IPS-NIHi11 (cell line): ENCODE data around the gene SDR42E1.

Experiments
- DNase-seq: peaks from one replicate; pipeline ENCODE4 v3.0.0; 2012; ENCODE audit warnings: mixed read lengths, low spot score

Gene SDR42E1

GRCh38 chr16:82011199-82011641 is at the start of gene SDR42E1:
TSS of gene SDR42E1 (minus strand) at chr16:82011470. CDS start at chr16:82000858, 10,612 bp downstream.
- no peak for DNase-seq

- DNase-seq, result no peak
These were observed 48.7 kb upstream of the SDR42E1 start for GRCh38 chr16:82059983-82060421.

- no peak for DNase-seq
These were observed 48.1 kb upstream of the SDR42E1 start for GRCh38 chr16:82059161-82059982.

- DNase-seq, result no peak
These were observed 45.3 kb upstream of the SDR42E1 start for GRCh38 chr16:82056550-82056896.

- DNase-seq, result no peak
These were observed 44.7 kb upstream of the SDR42E1 start for GRCh38 chr16:82055728-82056549.

GRCh38 chr16:82055117-82055516 is 43.8 kb upstream of the SDR42E1 start:
- no peak for DNase-seq

- DNase-seq, result no peak
These were observed 40.4 kb upstream of the SDR42E1 start for GRCh38 chr16:82051656-82052055.

- DNase-seq, result no peak
These were observed 39.7 kb upstream of the SDR42E1 start for GRCh38 chr16:82050909-82051357.

GRCh38 chr16:82050506-82050905 is 39.2 kb upstream of the SDR42E1 start:
- no peak for DNase-seq

GRCh38 chr16:82049484-82049883 is 38.2 kb upstream of the SDR42E1 start:
- DNase-seq, result no peak

GRCh38 chr16:82047787-82048186 is 36.5 kb upstream of the SDR42E1 start:
- DNase-seq, result no peak

- DNase-seq, result no peak
These were observed 36.1 kb upstream of the SDR42E1 start for GRCh38 chr16:82047374-82047773.

- no peak for DNase-seq
These were observed 35.7 kb upstream of the SDR42E1 start for GRCh38 chr16:82046941-82047340.

GRCh38 chr16:82046541-82046940 is 35.3 kb upstream of the SDR42E1 start:
- no peak for DNase-seq

GRCh38 chr16:82045465-82045864 is 34.2 kb upstream of the SDR42E1 start:
- DNase-seq, result no peak

GRCh38 chr16:82044585-82044911 is 33.3 kb upstream of the SDR42E1 start:
- DNase-seq, result no peak

GRCh38 chr16:82043680-82044584 is 32.7 kb upstream of the SDR42E1 start:
- no peak for DNase-seq

- DNase-seq, result no peak
These were observed 31.6 kb upstream of the SDR42E1 start for GRCh38 chr16:82042846-82043245.

- no peak for DNase-seq
These were observed 30.9 kb upstream of the SDR42E1 start for GRCh38 chr16:82042144-82042543.

GRCh38 chr16:82041542-82041941 is 30.3 kb upstream of the SDR42E1 start:
- DNase-seq, result no peak

GRCh38 chr16:82040296-82040695 is 29.0 kb upstream of the SDR42E1 start:
- DNase-seq, result no peak

GRCh38 chr16:82037666-82038065 is 26.4 kb upstream of the SDR42E1 start:
- DNase-seq, result no peak
